GM18517 (cell line): Measurements from ENCODE around the gene P3H1.

Experiments used
- ATAC-seq: cut with Tn5 transposase; IDR thresholded peaks from one replicate; pipeline ENCODE4 v1.9.1; 2021; ENCODE audit warnings: mild to moderate bottlenecking, moderate library complexity; ENCODE audit not compliant: unreplicated experiment

Gene P3H1

GRCh38 chr1:42745851-42746250, 21.0 kb downstream of the P3H1 start:
- ATAC-seq: no peak

- ATAC-seq: no peak
Observed at GRCh38 chr1:42744148-42744413, 22.7 kb downstream of the P3H1 start.

GRCh38 chr1:42743317-42744147, 23.3 kb downstream of the P3H1 start:
- ATAC-seq: no peak

- ATAC-seq: no peak
Observed at GRCh38 chr1:42742617-42743316, 24.1 kb downstream of the P3H1 start.

GRCh38 chr1:42742141-42742540, 24.7 kb downstream of the P3H1 start:
- ATAC-seq: no peak

GRCh38 chr1:42741706-42742105, 25.1 kb downstream of the P3H1 start:
- no peak for ATAC-seq

- no peak for ATAC-seq
Observed at GRCh38 chr1:42740851-42741580, 25.8 kb downstream of the P3H1 start.

GRCh38 chr1:42739753-42740700, 26.8 kb downstream of the P3H1 start, which contains the start of gene CLDN19:
Gene CLDN19 (minus strand): TSS chr1:42740236. CDS start chr1:42740063, 173 bp downstream.
- ATAC-seq: no peak

- no peak for ATAC-seq
Observed at GRCh38 chr1:42738678-42739226, 28.1 kb downstream of the P3H1 start.

- ATAC-seq: no peak
Observed at GRCh38 chr1:42737986-42738677, 28.7 kb downstream of the P3H1 start.

- no peak for ATAC-seq
Observed at GRCh38 chr1:42737257-42737656, 29.6 kb downstream of the P3H1 start.

- no peak for ATAC-seq
Observed at GRCh38 chr1:42736571-42737200, 30.1 kb downstream of the P3H1 start.

- ATAC-seq: no peak
Observed at GRCh38 chr1:42736152-42736551, 30.7 kb downstream of the P3H1 start.

- no peak for ATAC-seq
Observed at GRCh38 chr1:42735477-42736105, 31.2 kb downstream of the P3H1 start.

- ATAC-seq: no peak
Observed at GRCh38 chr1:42735056-42735455, 31.8 kb downstream of the P3H1 start.

- no peak for ATAC-seq
Observed at GRCh38 chr1:42734201-42735035, 32.4 kb downstream of the P3H1 start.

GRCh38 chr1:42733415-42734200, 33.2 kb downstream of the P3H1 start:
- ATAC-seq: no peak
